Neural cell (in vitro differentiated cells): Measurements from ENCODE around the gene EXD2. TPM values are rescaled to one million over a fixed set of nuclear protein-coding genes. Genes with fewer than 3 reads are reported as not detected.

Experiments used
- H2AFZ ChIP-seq: fragments of 200-600, 300-800 bp; sonication (generic), shearing (Covaris generic); 2 replicates; pipeline ENCODE4 v1.6.0; 2014; ENCODE audit warnings: low read depth, mild to moderate bottlenecking, antibody characterized with exemption, low read length, moderate library complexity
- H3F3A ChIP-seq: fragments of 200-600 bp; shearing (Covaris generic); 2 replicates; pipeline ENCODE4 v1.6.1; 2016; ENCODE audit warnings: mild to moderate bottlenecking, moderate library complexity, mixed read lengths, antibody characterized with exemption, low read length; ENCODE audit not compliant: insufficient read depth, poor library complexity, severe bottlenecking
- H3K27ac ChIP-seq: fragments of 200-600, 300-800 bp; sonication (generic), shearing (Covaris generic); 2 replicates; pipeline ENCODE4 v1.5.1; 2014; ENCODE audit warnings: mild to moderate bottlenecking, low read length, moderate library complexity
- H3K27me3 ChIP-seq: fragments of 300-800, 200-600 bp; sonication (generic), shearing (Covaris generic); 2 replicates; pipeline ENCODE4 v1.6.0; 2014; ENCODE audit warnings: mild to moderate bottlenecking, low read depth, low read length, moderate library complexity; ENCODE audit not compliant: insufficient read depth
- H3K36me3 ChIP-seq: fragments of 300-800, 200-600 bp; sonication (generic), shearing (Covaris generic); 2 replicates; pipeline ENCODE4 v1.5.1; 2014; ENCODE audit warnings: mild to moderate bottlenecking, antibody characterized with exemption, low read length, moderate library complexity; ENCODE audit not compliant: insufficient read depth
- H3K4me2 ChIP-seq: fragments of 300-800, 200-600 bp; sonication (generic), shearing (Covaris generic); 2 replicates; pipeline ENCODE4 v1.6.0; 2014; ENCODE audit warnings: mild to moderate bottlenecking, low read length
- H3K4me3 ChIP-seq: fragments of 300-800, 200-600 bp; sonication (generic), shearing (Covaris generic); 2 replicates; pipeline ENCODE4 v1.5.1; 2014; ENCODE audit warnings: mild to moderate bottlenecking, low read length, moderate library complexity
- H3K79me2 ChIP-seq: fragments of 200-600 bp; shearing (Covaris generic); replicated peaks from 2 replicates; pipeline ENCODE4 v1.6.0; 2014; ENCODE audit warnings: mild to moderate bottlenecking, low read length, moderate library complexity; ENCODE audit not compliant: insufficient read depth
- H3K9ac ChIP-seq: fragments of 300-800, 200-600 bp; sonication (generic), shearing (Covaris generic); 2 replicates; pipeline ENCODE4 v1.6.1; 2016; ENCODE audit warnings: mild to moderate bottlenecking, low read length, mixed read lengths
- H3K9me2 ChIP-seq: fragments of 200-600 bp; shearing (Covaris generic); 2 replicates; pipeline ENCODE4 v1.6.1; 2016; ENCODE audit warnings: mild to moderate bottlenecking, low read length, mixed read lengths; ENCODE audit not compliant: insufficient read depth
- H3K9me3 ChIP-seq: fragments of 200-600, 300-800 bp; sonication (generic), shearing (Covaris generic); 2 replicates; pipeline ENCODE4 v1.6.1; 2016; ENCODE audit warnings: mild to moderate bottlenecking, mixed run types, low read length, moderate library complexity, mixed read lengths
- H4K20me1 ChIP-seq: fragments of 200-600 bp; shearing (Covaris generic); 2 replicates; pipeline ENCODE4 v1.6.1; 2016; ENCODE audit warnings: mild to moderate bottlenecking, mixed run types; ENCODE audit not compliant: insufficient read depth
- EP300 ChIP-seq: fragments of 450-650 bp; conservative IDR thresholded peaks from 2 replicates; pipeline ENCODE4 v1.6.1; 2014; ENCODE audit warnings: antibody characterized with exemption, mild to moderate bottlenecking, moderate library complexity; ENCODE audit not compliant: poor library complexity, severe bottlenecking
- EZH2 ChIP-seq: fragments of 200-600, 300-800 bp; shearing (Covaris generic), sonication (generic); IDR thresholded peaks from 2 replicates; pipeline ENCODE4 v1.6.1; 2014; ENCODE audit warnings: antibody characterized with exemption, low read length, borderline replicate concordance, mild to moderate bottlenecking; ENCODE audit not compliant: insufficient read depth, poor library complexity, severe bottlenecking
- MXI1 ChIP-seq: fragments of 450-650 bp; conservative IDR thresholded peaks from 2 replicates; pipeline ENCODE4 v1.6.1; 2014; ENCODE audit warnings: antibody characterized with exemption, mild to moderate bottlenecking; ENCODE audit not compliant: poor library complexity, severe bottlenecking
- POLR2AphosphoS5 ChIP-seq: IDR thresholded peaks from 2 replicates; pipeline ENCODE4 v1.6.1; 2012
- RAD21 ChIP-seq: fragments of 450-650 bp; conservative IDR thresholded peaks from 2 replicates; pipeline ENCODE4 v1.6.1; 2014; ENCODE audit warnings: antibody characterized with exemption, mild to moderate bottlenecking, moderate library complexity
- SMC3 ChIP-seq: fragments of 450-650 bp; conservative IDR thresholded peaks from 2 replicates; pipeline ENCODE4 v1.6.1; 2014; ENCODE audit warnings: antibody characterized with exemption, mild to moderate bottlenecking, moderate library complexity; ENCODE audit not compliant: poor library complexity
- TAF1 ChIP-seq: IDR thresholded peaks from 2 replicates; pipeline ENCODE4 v1.6.1; 2012; ENCODE audit warnings: low read depth
- polyA plus RNA-seq: library from polyadenylated mRNA; depleted of rRNA; stranded (reverse); fragments of >200 nt; gene quantifications from 2 replicates; pipeline ENCODE4 v1.2.3, GENCODE V29; 2014
- TF ChIP-seq, protein P1 (sequence below): fragments of 450-650 bp; IDR thresholded peaks from 2 replicates; pipeline ENCODE4 v1.5.1; 2014; ENCODE audit warnings: antibody characterized with exemption, mild to moderate bottlenecking, moderate library complexity; ENCODE audit not compliant: poor library complexity, severe bottlenecking
- TF ChIP-seq, protein P2 (sequence below): IDR thresholded peaks from 2 replicates; pipeline ENCODE4 v1.6.1; 2012; ENCODE audit warnings: borderline replicate concordance

The EXD2 gene
- polyA plus RNA-seq, 1 donor from 2014 or later, result 43.3 TPM

DNA sequence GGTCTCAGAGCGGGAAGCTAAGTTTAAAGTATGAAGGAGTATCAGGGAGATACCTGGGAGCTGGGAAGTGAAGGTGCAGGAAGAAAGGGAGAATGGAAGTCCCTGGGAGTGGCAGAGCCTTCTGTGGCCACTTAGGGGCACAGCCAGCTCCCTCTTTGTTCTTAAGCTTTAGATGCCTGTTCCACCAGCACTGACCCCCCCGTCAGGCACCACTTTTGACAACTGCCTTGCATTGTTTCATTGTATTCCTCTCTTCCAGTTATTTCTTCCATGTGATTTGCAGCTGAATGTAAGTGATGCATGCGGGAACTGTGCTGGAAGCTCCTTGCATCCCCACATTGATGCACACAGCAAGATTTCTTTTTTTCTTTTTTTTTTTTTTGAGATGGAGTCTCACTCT is 71.2 kb downstream of the EXD2 start:
- Histone ChIP-seq H3K27me3 (no peaks in the 10 kb centered on the region), H3K9me3 (no peaks in the 10 kb centered on the region), H3K9me2 (no peaks in the 10 kb centered on the region), H3F3A (peaks cover 4% of the 10 kb centered on the region), H3K27ac (no peak overlapping the region), H3K4me3 (peak overlapping the region; percentile 92), H2AFZ (no peak overlapping the region), H3K36me3 (no peaks in the 10 kb centered on the region), H4K20me1 (no peaks in the 10 kb centered on the region), H3K79me2 (peaks cover 13% of the 10 kb centered on the region), H3K4me2 (peak overlapping the region; percentile 55), H3K9ac (no peak overlapping the region)
- TF ChIP-seq, protein P1, sequence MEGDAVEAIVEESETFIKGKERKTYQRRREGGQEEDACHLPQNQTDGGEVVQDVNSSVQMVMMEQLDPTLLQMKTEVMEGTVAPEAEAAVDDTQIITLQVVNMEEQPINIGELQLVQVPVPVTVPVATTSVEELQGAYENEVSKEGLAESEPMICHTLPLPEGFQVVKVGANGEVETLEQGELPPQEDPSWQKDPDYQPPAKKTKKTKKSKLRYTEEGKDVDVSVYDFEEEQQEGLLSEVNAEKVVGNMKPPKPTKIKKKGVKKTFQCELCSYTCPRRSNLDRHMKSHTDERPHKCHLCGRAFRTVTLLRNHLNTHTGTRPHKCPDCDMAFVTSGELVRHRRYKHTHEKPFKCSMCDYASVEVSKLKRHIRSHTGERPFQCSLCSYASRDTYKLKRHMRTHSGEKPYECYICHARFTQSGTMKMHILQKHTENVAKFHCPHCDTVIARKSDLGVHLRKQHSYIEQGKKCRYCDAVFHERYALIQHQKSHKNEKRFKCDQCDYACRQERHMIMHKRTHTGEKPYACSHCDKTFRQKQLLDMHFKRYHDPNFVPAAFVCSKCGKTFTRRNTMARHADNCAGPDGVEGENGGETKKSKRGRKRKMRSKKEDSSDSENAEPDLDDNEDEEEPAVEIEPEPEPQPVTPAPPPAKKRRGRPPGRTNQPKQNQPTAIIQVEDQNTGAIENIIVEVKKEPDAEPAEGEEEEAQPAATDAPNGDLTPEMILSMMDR, result no peak
- TF ChIP-seq TAF1 (no peak), SMC3 (no peak), EZH2 (no peak), MXI1 (no peak), RAD21 (no peak), EP300 (no peak), POLR2AphosphoS5 (no peak)
- TF ChIP-seq, protein P2, sequence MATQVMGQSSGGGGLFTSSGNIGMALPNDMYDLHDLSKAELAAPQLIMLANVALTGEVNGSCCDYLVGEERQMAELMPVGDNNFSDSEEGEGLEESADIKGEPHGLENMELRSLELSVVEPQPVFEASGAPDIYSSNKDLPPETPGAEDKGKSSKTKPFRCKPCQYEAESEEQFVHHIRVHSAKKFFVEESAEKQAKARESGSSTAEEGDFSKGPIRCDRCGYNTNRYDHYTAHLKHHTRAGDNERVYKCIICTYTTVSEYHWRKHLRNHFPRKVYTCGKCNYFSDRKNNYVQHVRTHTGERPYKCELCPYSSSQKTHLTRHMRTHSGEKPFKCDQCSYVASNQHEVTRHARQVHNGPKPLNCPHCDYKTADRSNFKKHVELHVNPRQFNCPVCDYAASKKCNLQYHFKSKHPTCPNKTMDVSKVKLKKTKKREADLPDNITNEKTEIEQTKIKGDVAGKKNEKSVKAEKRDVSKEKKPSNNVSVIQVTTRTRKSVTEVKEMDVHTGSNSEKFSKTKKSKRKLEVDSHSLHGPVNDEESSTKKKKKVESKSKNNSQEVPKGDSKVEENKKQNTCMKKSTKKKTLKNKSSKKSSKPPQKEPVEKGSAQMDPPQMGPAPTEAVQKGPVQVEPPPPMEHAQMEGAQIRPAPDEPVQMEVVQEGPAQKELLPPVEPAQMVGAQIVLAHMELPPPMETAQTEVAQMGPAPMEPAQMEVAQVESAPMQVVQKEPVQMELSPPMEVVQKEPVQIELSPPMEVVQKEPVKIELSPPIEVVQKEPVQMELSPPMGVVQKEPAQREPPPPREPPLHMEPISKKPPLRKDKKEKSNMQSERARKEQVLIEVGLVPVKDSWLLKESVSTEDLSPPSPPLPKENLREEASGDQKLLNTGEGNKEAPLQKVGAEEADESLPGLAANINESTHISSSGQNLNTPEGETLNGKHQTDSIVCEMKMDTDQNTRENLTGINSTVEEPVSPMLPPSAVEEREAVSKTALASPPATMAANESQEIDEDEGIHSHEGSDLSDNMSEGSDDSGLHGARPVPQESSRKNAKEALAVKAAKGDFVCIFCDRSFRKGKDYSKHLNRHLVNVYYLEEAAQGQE, result no peak

DNA sequence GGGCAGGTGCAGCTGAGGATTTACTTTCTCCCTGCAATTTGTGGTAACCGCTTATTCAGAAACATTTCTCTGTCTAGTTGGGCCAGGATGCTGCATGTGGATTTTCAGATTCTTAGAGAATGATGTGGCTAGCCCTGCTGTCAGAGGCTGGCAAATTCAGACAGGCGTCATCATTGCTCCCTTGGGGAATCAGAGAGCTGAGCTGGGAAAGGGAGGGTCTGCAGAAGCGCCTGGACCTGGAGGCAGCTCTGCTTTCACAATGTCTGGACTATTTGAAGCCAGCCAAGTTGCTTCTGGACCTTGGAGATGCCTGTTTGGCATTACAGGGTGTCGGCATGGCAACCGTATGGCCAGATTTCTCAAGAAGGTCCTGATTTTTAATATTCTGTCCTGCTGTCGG is 72.1 kb downstream of the EXD2 start:
- Histone ChIP-seq H3K4me3 (peak overlapping the region; percentile 19), H3K9me3 (no peaks in the 10 kb centered on the region), H3K9me2 (no peaks in the 10 kb centered on the region), H3F3A (peaks cover 4% of the 10 kb centered on the region), H3K36me3 (no peaks in the 10 kb centered on the region), H3K27me3 (no peaks in the 10 kb centered on the region), H3K27ac (no peak overlapping the region), H3K79me2 (peaks cover 13% of the 10 kb centered on the region), H2AFZ (no peak overlapping the region), H3K9ac (no peak overlapping the region), H3K4me2 (no peak overlapping the region), H4K20me1 (no peaks in the 10 kb centered on the region)
- no peak for TF ChIP-seq SMC3
- TF ChIP-seq EP300, result no peak

DNA sequence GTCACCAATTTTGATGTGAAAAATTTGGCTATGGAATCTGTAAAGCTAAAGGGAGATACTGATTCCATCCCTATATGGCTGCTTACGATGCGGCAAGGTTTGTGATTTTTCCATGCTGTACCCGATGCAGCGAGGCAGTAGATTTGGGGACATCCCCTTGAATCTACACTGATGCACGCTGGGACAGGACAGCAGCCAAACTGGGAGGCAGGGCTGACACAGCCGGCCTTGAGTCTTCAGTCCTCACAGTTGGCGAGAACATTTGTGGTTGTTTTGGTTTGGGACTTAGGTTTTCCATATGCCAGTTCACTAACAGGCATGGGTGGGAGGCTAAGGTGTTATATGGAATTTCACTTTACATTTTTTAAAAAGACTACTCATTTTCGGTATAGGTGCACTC is 72.5 kb downstream of the EXD2 start:
- H3F3A ChIP-seq, result peaks cover 4% of the 10 kb centered on the region
- no peak overlapping the region for H3K27ac ChIP-seq
- no peak overlapping the region for H2AFZ ChIP-seq
- H3K9me2 ChIP-seq, result no peaks in the 10 kb centered on the region
- peak overlapping the region; percentile 19 for H3K4me3 ChIP-seq
- no peak overlapping the region for H3K9ac ChIP-seq
- H3K36me3 ChIP-seq, result no peaks in the 10 kb centered on the region
- H4K20me1 ChIP-seq, result no peaks in the 10 kb centered on the region
- H3K79me2 ChIP-seq, result peaks cover 13% of the 10 kb centered on the region
- no peaks in the 10 kb centered on the region for H3K9me3 ChIP-seq
- TF ChIP-seq POLR2AphosphoS5 (no peak), RAD21 (no peak), SMC3 (no peak), EP300 (no peak), TAF1 (no peak), EZH2 (no peak), MXI1 (no peak)
- TF ChIP-seq, protein P1, result no peak
- TF ChIP-seq, protein P2, result no peak
- no peak overlapping the region for H3K4me2 ChIP-seq
- H3K27me3 ChIP-seq, result no peaks in the 10 kb centered on the region
